ENCODE data around the gene COL7A1. TPM values are rescaled to one million over a fixed set of nuclear protein-coding genes. Genes with fewer than 3 reads are reported as not detected.

COL7A1 gene
- total and polyA plus RNA-seq, 2 of the 13 experiments (the other 11 are each of a cell fraction or from before 2014, with no cell fraction given), result 2.7 to 11.7 TPM

DNA sequence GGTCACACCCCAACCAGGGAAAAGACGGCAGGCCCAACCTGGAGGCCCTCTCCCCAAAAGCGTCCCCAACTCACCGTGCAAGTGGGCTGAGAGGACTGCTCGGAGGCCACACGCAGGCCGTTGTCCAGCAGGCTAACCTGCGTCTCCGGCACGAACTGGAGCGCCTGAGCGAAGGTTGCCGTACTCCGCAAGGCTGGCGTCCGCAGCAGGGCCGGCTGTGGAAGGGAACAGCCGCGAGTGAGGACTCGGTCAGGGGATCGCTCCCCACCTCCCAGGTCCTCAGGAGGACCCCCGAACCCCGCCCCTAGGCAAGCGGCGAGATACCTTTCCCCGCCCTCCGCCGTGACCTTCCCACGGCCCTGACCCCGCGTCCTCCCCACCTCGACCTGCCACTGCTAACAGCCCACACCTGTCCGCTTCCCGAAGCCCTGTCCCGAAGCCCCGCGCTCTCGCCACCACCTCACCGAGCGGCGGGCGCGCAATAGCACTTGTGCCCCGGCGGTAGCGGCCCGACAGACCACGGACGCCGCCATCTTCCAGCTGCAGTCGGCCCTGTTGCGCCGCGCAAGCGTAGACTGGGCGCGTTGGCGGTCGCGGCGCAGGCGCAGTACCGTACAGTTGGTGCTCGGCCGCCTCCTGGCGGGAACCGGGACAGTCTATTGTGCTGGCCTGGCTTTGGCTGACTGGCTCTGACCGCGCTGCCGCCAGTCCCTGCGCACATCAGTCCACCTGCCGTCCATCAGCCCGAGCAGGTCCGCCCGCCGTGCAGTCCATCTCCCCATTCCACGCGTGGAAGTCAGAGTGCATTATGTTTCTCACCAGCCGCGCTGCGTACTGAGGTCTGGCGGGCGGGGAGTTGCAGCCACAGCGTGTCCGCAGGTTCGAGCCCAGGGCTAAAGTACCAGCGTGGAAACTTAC, 14.2 kb upstream of the COL7A1 start, which contains the start of gene UQCRC1 (continued):
- TF ChIP-seq, protein P1, sequence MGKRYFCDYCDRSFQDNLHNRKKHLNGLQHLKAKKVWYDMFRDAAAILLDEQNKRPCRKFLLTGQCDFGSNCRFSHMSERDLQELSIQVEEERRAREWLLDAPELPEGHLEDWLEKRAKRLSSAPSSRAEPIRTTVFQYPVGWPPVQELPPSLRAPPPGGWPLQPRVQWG (CRISPR knock-in tag; IDR thresholded peaks at IDR 0.05; ENCODE audit: borderline replicate concordance, low read depth), result no peak
- peak; percentile 62 for TF ChIP-seq STAG1 (CRISPR knock-in tag; IDR thresholded peaks at IDR 0.05)
- TF ChIP-seq ZNF121 (CRISPR knock-in tag; IDR thresholded peaks at IDR 0.05), result peak; percentile 8; the same call in 1 of the 2 replicates
- no peak for TF ChIP-seq XBP1 (CRISPR knock-in tag; IDR thresholded peaks at IDR 0.05)
- TF ChIP-seq KLF12 (CRISPR knock-in tag; IDR thresholded peaks at IDR 0.05; ENCODE audit: borderline replicate concordance), result peak; percentile 21; the same call in 1 of the 2 replicates
- TF ChIP-seq, protein P2, sequence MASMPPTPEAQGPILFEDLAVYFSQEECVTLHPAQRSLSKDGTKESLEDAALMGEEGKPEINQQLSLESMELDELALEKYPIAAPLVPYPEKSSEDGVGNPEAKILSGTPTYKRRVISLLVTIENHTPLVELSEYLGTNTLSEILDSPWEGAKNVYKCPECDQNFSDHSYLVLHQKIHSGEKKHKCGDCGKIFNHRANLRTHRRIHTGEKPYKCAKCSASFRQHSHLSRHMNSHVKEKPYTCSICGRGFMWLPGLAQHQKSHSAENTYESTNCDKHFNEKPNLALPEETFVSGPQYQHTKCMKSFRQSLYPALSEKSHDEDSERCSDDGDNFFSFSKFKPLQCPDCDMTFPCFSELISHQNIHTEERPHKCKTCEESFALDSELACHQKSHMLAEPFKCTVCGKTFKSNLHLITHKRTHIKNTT (CRISPR knock-in tag; IDR thresholded peaks at IDR 0.05), result no peak
- TF ChIP-seq TBP (CRISPR knock-in tag; IDR thresholded peaks at IDR 0.05), result no peak
- TF ChIP-seq GTF3A (CRISPR knock-in tag; conservative IDR thresholded peaks at IDR 0.05), result peak; percentile 45; the same call in 1 of the 2 replicates
- no peak; the same call in 1 of the 2 replicates for TF ChIP-seq ZBTB20 (CRISPR knock-in tag; IDR thresholded peaks at IDR 0.05; ENCODE audit: borderline replicate concordance, low read depth)
- TF ChIP-seq ZSCAN22 (CRISPR knock-in tag; IDR thresholded peaks at IDR 0.05), result no peak
- TF ChIP-seq ZNF230 (CRISPR knock-in tag; IDR thresholded peaks at IDR 0.05), result 0 out of 2 replicates have a peak, but pooled peaks have one; percentile 33
- no peak for TF ChIP-seq RFX3 (CRISPR knock-in tag; IDR thresholded peaks at IDR 0.05)
- TF ChIP-seq, protein P3, sequence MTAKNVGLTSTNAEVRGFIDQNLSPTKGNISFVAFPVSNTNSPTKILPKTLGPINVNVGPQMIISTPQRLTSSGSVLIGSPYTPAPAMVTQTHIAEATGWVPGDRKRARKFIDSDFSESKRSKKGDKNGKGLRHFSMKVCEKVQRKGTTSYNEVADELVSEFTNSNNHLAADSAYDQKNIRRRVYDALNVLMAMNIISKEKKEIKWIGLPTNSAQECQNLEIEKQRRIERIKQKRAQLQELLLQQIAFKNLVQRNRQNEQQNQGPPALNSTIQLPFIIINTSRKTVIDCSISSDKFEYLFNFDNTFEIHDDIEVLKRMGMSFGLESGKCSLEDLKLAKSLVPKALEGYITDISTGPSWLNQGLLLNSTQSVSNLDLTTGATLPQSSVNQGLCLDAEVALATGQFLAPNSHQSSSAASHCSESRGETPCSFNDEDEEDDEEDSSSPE (CRISPR knock-in tag; IDR thresholded peaks at IDR 0.05), result peak; percentile 78
- TF ChIP-seq RBM22 (optimal IDR thresholded peaks at IDR 0.05; ENCODE audit: low read length), result no peak
- no peak for TF ChIP-seq ZFP36 (IDR thresholded peaks at IDR 0.05; ENCODE audit: borderline replicate concordance, low read depth, low read length, partially characterized antibody)
- TF ChIP-seq NBN (conservative IDR thresholded peaks at IDR 0.05), result no peak
- TF ChIP-seq RAD51 (IDR thresholded peaks at IDR 0.05; ENCODE audit: borderline replicate concordance), result no peak
- TF ChIP-seq ZNF552 (CRISPR knock-in tag; IDR thresholded peaks at IDR 0.05; ENCODE audit: borderline replicate concordance), result no peak
- no peak for TF ChIP-seq ZNF780A (CRISPR knock-in tag; IDR thresholded peaks at IDR 0.05)
- TF ChIP-seq SIX1 (CRISPR knock-in tag; IDR thresholded peaks at IDR 0.05; ENCODE audit: borderline replicate concordance), result no peak
- TF ChIP-seq KMT2A (CRISPR knock-in tag; IDR thresholded peaks at IDR 0.05), result peak; percentile 87
- TF ChIP-seq, protein P4, sequence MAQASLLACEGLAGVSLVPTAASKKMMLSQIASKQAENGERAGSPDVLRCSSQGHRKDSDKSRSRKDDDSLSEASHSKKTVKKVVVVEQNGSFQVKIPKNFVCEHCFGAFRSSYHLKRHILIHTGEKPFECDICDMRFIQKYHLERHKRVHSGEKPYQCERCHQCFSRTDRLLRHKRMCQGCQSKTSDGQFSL (CRISPR knock-in tag; IDR thresholded peaks at IDR 0.05), result peak; percentile 33; the same call in 1 of the 2 replicates
- no peak for TF ChIP-seq ZNF850 (CRISPR knock-in tag; conservative IDR thresholded peaks at IDR 0.05)

Data from HepG2 (cell line).